ENCODE data around the gene POC1A.
"Not testable (repeated sequence)": the region's sequence is repeated elsewhere in the genome, so short reads cannot be mapped to it uniquely, and the experiment has no call there.

The POC1A gene

GRCh38 chr3:52044869-52045619, 109.2 kb downstream of the POC1A start:
- no peak for DNase-seq

GRCh38 chr3:52043750-52044149, 110.5 kb downstream of the POC1A start:
- no peak for DNase-seq

GRCh38 chr3:52043039-52043438, 111.2 kb downstream of the POC1A start:
- DNase-seq: not testable (repeated sequence)

- no peak for DNase-seq
These were observed 113.0 kb downstream of the POC1A start for GRCh38 chr3:52041118-52041731.

GRCh38 chr3:52040600-52040999, 113.6 kb downstream of the POC1A start:
- DNase-seq: no peak

- no peak for DNase-seq
These were observed 114.4 kb downstream of the POC1A start for GRCh38 chr3:52039846-52040245.

- no peak for DNase-seq
These were observed 114.8 kb downstream of the POC1A start for GRCh38 chr3:52039426-52039825.

- no peak for DNase-seq
These were observed 116.0 kb downstream of the POC1A start for GRCh38 chr3:52038227-52038626.

- no peak for DNase-seq
These were observed 116.9 kb downstream of the POC1A start for GRCh38 chr3:52037291-52037690.

- DNase-seq: no peak
These were observed 117.4 kb downstream of the POC1A start for GRCh38 chr3:52036829-52037228.

- no peak for DNase-seq
These were observed 118.0 kb downstream of the POC1A start for GRCh38 chr3:52036222-52036694.

GRCh38 chr3:52034651-52035050, 119.6 kb downstream of the POC1A start:
- no peak for DNase-seq

- no peak for DNase-seq
These were observed 120.0 kb downstream of the POC1A start for GRCh38 chr3:52034212-52034611.

GRCh38 chr3:52033748-52034147, 120.5 kb downstream of the POC1A start:
- DNase-seq: not testable (repeated sequence)

- no peak for DNase-seq
These were observed 121.4 kb downstream of the POC1A start for GRCh38 chr3:52032702-52033408.

- no peak for DNase-seq
These were observed 122.3 kb downstream of the POC1A start for GRCh38 chr3:52031896-52032295.

- DNase-seq: no peak
These were observed 123.4 kb downstream of the POC1A start for GRCh38 chr3:52030714-52031310.

GRCh38 chr3:52029535-52029934, 124.7 kb downstream of the POC1A start:
- DNase-seq: no peak

- no peak for DNase-seq
These were observed 125.2 kb downstream of the POC1A start for GRCh38 chr3:52029053-52029452.

- no peak for DNase-seq
These were observed 125.7 kb downstream of the POC1A start for GRCh38 chr3:52028572-52028971.

GRCh38 chr3:52026041-52026440, 128.2 kb downstream of the POC1A start:
- DNase-seq: no peak

GRCh38 chr3:52025453-52025852, 128.8 kb downstream of the POC1A start:
- DNase-seq: no peak

Measured in activated CD4-positive, CD25-positive, alpha-beta regulatory T cell treated with anti-CD3 and anti-CD28 coated beads, Interleukin-2, amount 50 U/mL, for 72 hours (primary cell).